ENCODE data around the gene MOB3B.
"Not testable (repeated sequence)": the region's sequence is repeated elsewhere in the genome, so short reads cannot be mapped to it uniquely, and the experiment has no call there.

Gene MOB3B

GRCh38 chr9:27442464-27442863 lies 87.2 kb downstream of the MOB3B start:
- FAIRE-seq, result no peak

- FAIRE-seq, result no peak
Observed at GRCh38 chr9:27441741-27442070, 87.9 kb downstream of the MOB3B start.

- FAIRE-seq, result no peak
Observed at GRCh38 chr9:27440888-27441740, 88.5 kb downstream of the MOB3B start.

- FAIRE-seq, result no peak
Observed at GRCh38 chr9:27438522-27438921, 91.1 kb downstream of the MOB3B start.

- no peak for FAIRE-seq
Observed at GRCh38 chr9:27437652-27438373, 91.8 kb downstream of the MOB3B start.

GRCh38 chr9:27436234-27436633 lies 93.4 kb downstream of the MOB3B start:
- FAIRE-seq, result no peak

- peak; percentile 97 for FAIRE-seq
Observed at GRCh38 chr9:27433631-27434325, 95.8 kb downstream of the MOB3B start.

- FAIRE-seq, result no peak
Observed at GRCh38 chr9:27432308-27432707, 97.3 kb downstream of the MOB3B start.

- peak; percentile 98 for FAIRE-seq
Observed at GRCh38 chr9:27431543-27432147, 98.0 kb downstream of the MOB3B start.

GRCh38 chr9:27430750-27431535 lies 98.7 kb downstream of the MOB3B start:
- FAIRE-seq, result peak; percentile 97

GRCh38 chr9:27429917-27430316 lies 99.7 kb downstream of the MOB3B start:
- no peak for FAIRE-seq

- no peak for FAIRE-seq
Observed at GRCh38 chr9:27429436-27429835, 100.2 kb downstream of the MOB3B start.

GRCh38 chr9:27428551-27428950 lies 101.1 kb downstream of the MOB3B start:
- no peak for FAIRE-seq

- no peak for FAIRE-seq
Observed at GRCh38 chr9:27427272-27427643, 102.4 kb downstream of the MOB3B start.

GRCh38 chr9:27426511-27427271 lies 102.9 kb downstream of the MOB3B start:
- FAIRE-seq, result no peak

GRCh38 chr9:27425827-27426510 lies 103.6 kb downstream of the MOB3B start:
- FAIRE-seq, result no peak

GRCh38 chr9:27423915-27424710 lies 105.5 kb downstream of the MOB3B start:
- FAIRE-seq, result no peak

- no peak for FAIRE-seq
Observed at GRCh38 chr9:27422279-27422834, 107.3 kb downstream of the MOB3B start.

GRCh38 chr9:27421577-27421976 lies 108.0 kb downstream of the MOB3B start:
- FAIRE-seq, result no peak

- not testable (repeated sequence) for FAIRE-seq
Observed at GRCh38 chr9:27419558-27419957, 110.1 kb downstream of the MOB3B start.

Data from endometrium (tissue), 2 donors.